ENCODE results near the gene SLC12A2.

Gene SLC12A2

DNA sequence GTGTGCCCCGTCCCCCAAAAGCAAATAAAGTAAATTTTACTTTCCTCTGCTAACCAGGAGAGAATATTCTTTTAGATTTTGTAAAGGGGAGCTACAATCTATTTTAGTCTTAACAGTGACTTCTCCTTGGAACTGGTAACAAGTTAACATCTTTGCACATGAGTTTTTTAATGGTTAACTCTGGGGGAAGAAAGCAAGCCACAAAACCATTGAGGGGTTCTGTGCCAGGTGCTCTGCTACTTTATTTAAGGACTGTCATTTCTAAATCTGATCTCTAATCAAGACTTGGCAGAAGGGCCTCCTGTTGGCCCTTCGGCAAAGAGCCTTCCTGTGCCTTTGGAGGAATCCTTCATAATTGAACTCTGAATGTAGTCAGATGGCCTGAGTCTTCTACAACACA, 153.4 kb downstream of the SLC12A2 start:
- DNase-seq (ENCODE audit: low spot score): no peak
- no peak overlapping the region for H3K27ac Mint-ChIP-seq
- H3K4me3 Mint-ChIP-seq: no peak overlapping the region
- H3K4me1 Mint-ChIP-seq (ENCODE audit: low read depth): no peaks in the 10 kb centered on the region
- no peaks in the 10 kb centered on the region for H3K9me3 Mint-ChIP-seq
- H3K27me3 Mint-ChIP-seq (ENCODE audit: low read depth): peaks cover 9% of the 10 kb centered on the region
- H3K36me3 Mint-ChIP-seq (ENCODE audit: low read depth): no peaks in the 10 kb centered on the region

- no peaks in the 10 kb centered on the region for H3K9me3 Mint-ChIP-seq
- no peak overlapping the region for H3K4me3 Mint-ChIP-seq
- H3K4me1 Mint-ChIP-seq (ENCODE audit: low read depth): no peaks in the 10 kb centered on the region
- no peak overlapping the region for H3K27ac Mint-ChIP-seq
- no peak for DNase-seq (ENCODE audit: low spot score)
- H3K36me3 Mint-ChIP-seq (ENCODE audit: low read depth): no peaks in the 10 kb centered on the region
- H3K27me3 Mint-ChIP-seq (ENCODE audit: low read depth): peaks cover 9% of the 10 kb centered on the region
Observed at GRCh38 chr5:128237546-128237945, 154.0 kb downstream of the SLC12A2 start.
